ENCODE results near the gene KPNA4. TPM values are rescaled to one million over a fixed set of nuclear protein-coding genes. Genes with fewer than 3 reads are reported as not detected.

KPNA4 gene
- polyA plus RNA-seq, 2 of the 4 experiments (the other 2 are of a cell fraction): 35.0 to 36.5 TPM

- Histone ChIP-seq H3K9me3 (no peaks in the 10 kb centered on the region), H3K4me3 (no peak overlapping the region), H3K27ac (no peak overlapping the region), H3K4me2 (no peak overlapping the region), H3K4me1 (0 out of 3 replicates have a peak, but pooled peaks cover 2% of the 10 kb centered on the region)
- DNase-seq (ENCODE audit: low read depth in 1 of 2, low spot score in 1 of 2): no peak
- whole genome bisulfite sequencing (ENCODE audit: missing lambda C conversion rate): 86% methylated on average over 10 of the region's 10 CpGs
- no peak for ATAC-seq
- ChIA-PET CTCF (interaction anchor here (0.8 kb wide), 1 partner anchor 15 kb away, joined by 3 read pairs; no protein-coding TSS in a partner anchor), POLR2A (no interaction called here)
- TF ChIP-seq HOXB13 (CRISPR knock-in tag; IDR thresholded peaks at IDR 0.05; ENCODE audit: low read depth): no peak
- no peak for TF ChIP-seq EP300 (IDR thresholded peaks at IDR 0.05)
- TF ChIP-seq FOSB (CRISPR knock-in tag; IDR thresholded peaks at IDR 0.05): no peak
- TF ChIP-seq SMC3 (IDR thresholded peaks at IDR 0.05): no peak
- TF ChIP-seq CBX8 (IDR thresholded peaks at IDR 0.05): no peak
- TF ChIP-seq CEBPB (IDR thresholded peaks at IDR 0.05): no peak
- TF ChIP-seq RNF2 (IDR thresholded peaks at IDR 0.05; ENCODE audit: borderline replicate concordance, low read depth): no peak
- no peak for TF ChIP-seq HDAC2 (IDR thresholded peaks at IDR 0.05)
- TF ChIP-seq BCL3 (IDR thresholded peaks at IDR 0.05): no peak
- no peak for TF ChIP-seq POLR2AphosphoS2 (conservative IDR thresholded peaks at IDR 0.05; ENCODE audit: low read length)
- no peak for FAIRE-seq
These were observed 86.0 kb downstream of the KPNA4 start for GRCh38 chr3:160479376-160479775.

GRCh38 chr3:160478338-160478737 lies 87.0 kb downstream of the KPNA4 start:
- 0 out of 3 replicates have a peak, but pooled peaks cover 4% of the 10 kb centered on the region for H3K4me1 ChIP-seq
- POLR2A ChIA-PET: no interaction called here
- DNase-seq (ENCODE audit: low read depth in 1 of 2, low spot score in 1 of 2): no peak
- FAIRE-seq: no peak
- H3K9me3 ChIP-seq: no peaks in the 10 kb centered on the region
- ATAC-seq: no peak
- CTCF ChIA-PET: interaction anchor here (1.2 kb wide), 1 partner anchor 63 kb away, joined by 3 read pairs; no protein-coding TSS in a partner anchor
- 67% methylated on average over 5 of the region's 5 CpGs for WGBS (ENCODE audit: missing lambda C conversion rate)
- no peak overlapping the region for H3K4me2 ChIP-seq
- no peak overlapping the region for H3K27ac ChIP-seq
- no peak for TF ChIP-seq GATA3 (IDR thresholded peaks at IDR 0.05; ENCODE audit: borderline replicate concordance)
- no peak for TF ChIP-seq ZFP36 (IDR thresholded peaks at IDR 0.05; ENCODE audit: borderline replicate concordance, partially characterized antibody)
- no peak for TF ChIP-seq CHD4 (IDR thresholded peaks at IDR 0.05; ENCODE audit: borderline replicate concordance)
- TF ChIP-seq RARB (CRISPR knock-in tag; IDR thresholded peaks at IDR 0.05): no peak
- no peak for TF ChIP-seq ZC3H11A (IDR thresholded peaks at IDR 0.05)
- no peak for TF ChIP-seq HOXA7 (CRISPR knock-in tag; IDR thresholded peaks at IDR 0.05)
- TF ChIP-seq TP53 (CRISPR knock-in tag; IDR thresholded peaks at IDR 0.05): no peak
- TF ChIP-seq POLR2AphosphoS2 (conservative IDR thresholded peaks at IDR 0.05; ENCODE audit: low read length): no peak
- TF ChIP-seq PHF8 (IDR thresholded peaks at IDR 0.05; ENCODE audit: borderline replicate concordance, low read depth): no peak
- no peak for TF ChIP-seq ELK1 (IDR thresholded peaks at IDR 0.05; ENCODE audit: low read depth, low read length)
- no peak for TF ChIP-seq ZNF302 (CRISPR knock-in tag; IDR thresholded peaks at IDR 0.05)
- no peak for TF ChIP-seq HEYL (CRISPR knock-in tag; IDR thresholded peaks at IDR 0.05)
- TF ChIP-seq HOXB13 (CRISPR knock-in tag; IDR thresholded peaks at IDR 0.05; ENCODE audit: low read depth): no peak
- TF ChIP-seq EHMT2 (IDR thresholded peaks at IDR 0.05; ENCODE audit: low read depth): no peak
- no peak for TF ChIP-seq MAZ (IDR thresholded peaks at IDR 0.05; ENCODE audit: borderline replicate concordance, low read depth, low read length)
- TF ChIP-seq CHD2 (IDR thresholded peaks at IDR 0.05; ENCODE audit: low read length, partially characterized antibody): no peak
- no peak overlapping the region for H3K4me3 ChIP-seq

GRCh38 chr3:160477750-160478149 lies 87.6 kb downstream of the KPNA4 start:
- DNase-seq (ENCODE audit: low read depth in 1 of 2, low spot score in 1 of 2): no peak
- no peak for TF ChIP-seq NPAS2 (CRISPR knock-in tag; IDR thresholded peaks at IDR 0.05; ENCODE audit: borderline replicate concordance)
- TF ChIP-seq SMC3 (IDR thresholded peaks at IDR 0.05): no peak
- TF ChIP-seq EP300 (IDR thresholded peaks at IDR 0.05): no peak
- TF ChIP-seq BCL3 (IDR thresholded peaks at IDR 0.05): no peak
- TF ChIP-seq CTCF (IDR thresholded peaks at IDR 0.05): no peak
- TF ChIP-seq RFX5 (IDR thresholded peaks at IDR 0.05): no peak
- no peak for TF ChIP-seq ATOH8 (CRISPR knock-in tag; IDR thresholded peaks at IDR 0.05; ENCODE audit: low read depth)
- no peak for TF ChIP-seq FOSB (CRISPR knock-in tag; IDR thresholded peaks at IDR 0.05)
- no peak for TF ChIP-seq POLR2A (IDR thresholded peaks at IDR 0.05; ENCODE audit: low read length)
- TF ChIP-seq HDAC2 (IDR thresholded peaks at IDR 0.05): no peak
- no peak for TF ChIP-seq CHD2 (IDR thresholded peaks at IDR 0.05; ENCODE audit: low read length, partially characterized antibody)
- no peak for TF ChIP-seq EHF (CRISPR knock-in tag; IDR thresholded peaks at IDR 0.05)
- Histone ChIP-seq H3K4me1 (0 out of 3 replicates have a peak, but pooled peaks cover 4% of the 10 kb centered on the region), H3K4me3 (no peak overlapping the region), H3K4me2 (no peak overlapping the region), H3K27ac (no peak overlapping the region), H3K9me3 (no peaks in the 10 kb centered on the region)
- FAIRE-seq: no peak
- 79% methylated on average over 5 of the region's 5 CpGs for WGBS (ENCODE audit: missing lambda C conversion rate)
- ChIA-PET POLR2A (no interaction called here), CTCF (interaction anchor here (1.2 to 1.4 kb wide), 2 partner anchors 8 to 62 kb away, joined by 3 read pairs; no protein-coding TSS in a partner anchor)
- no peak for ATAC-seq
